ENCODE results near the gene SIGLEC15.
"Not testable (repeated sequence)": the region's sequence is repeated elsewhere in the genome, so short reads cannot be mapped to it uniquely, and the experiment has no call there.

SIGLEC15 gene

GRCh38 chr18:45845410-45845809 lies 19.9 kb downstream of the SIGLEC15 start:
- H3K4me3 ChIP-seq (ENCODE audit: low read depth, low read length): no peak overlapping the region
- TF ChIP-seq CTCF (IDR thresholded peaks at IDR 0.05; ENCODE audit: low read depth, low read length, missing control alignments): no peak
- DNase-seq (ENCODE audit: low read depth): no peak

GRCh38 chr18:45847119-45847518 lies 21.6 kb downstream of the SIGLEC15 start:
- H3K4me3 ChIP-seq (ENCODE audit: low read depth, low read length): no peak overlapping the region
- TF ChIP-seq CTCF (IDR thresholded peaks at IDR 0.05; ENCODE audit: low read depth, low read length, missing control alignments): no peak
- DNase-seq (ENCODE audit: low read depth): no peak

GRCh38 chr18:45848643-45849042 lies 23.2 kb downstream of the SIGLEC15 start:
- not testable (repeated sequence) for DNase-seq (ENCODE audit: low read depth); H3K4me3 ChIP-seq (ENCODE audit: low read depth, low read length)

GRCh38 chr18:45849529-45849928 lies 24.1 kb downstream of the SIGLEC15 start:
- no peak overlapping the region for H3K4me3 ChIP-seq (ENCODE audit: low read depth, low read length)
- TF ChIP-seq CTCF (IDR thresholded peaks at IDR 0.05; ENCODE audit: low read depth, low read length, missing control alignments): no peak
- DNase-seq (ENCODE audit: low read depth): no peak

GRCh38 chr18:45850021-45850420 lies 24.5 kb downstream of the SIGLEC15 start:
- peak; percentile 70 for TF ChIP-seq CTCF (IDR thresholded peaks at IDR 0.05; ENCODE audit: low read depth, low read length, missing control alignments)
- no peak for DNase-seq (ENCODE audit: low read depth)
- H3K4me3 ChIP-seq (ENCODE audit: low read depth, low read length): no peak overlapping the region

GRCh38 chr18:45851161-45851925 lies 25.9 kb downstream of the SIGLEC15 start:
- no peak overlapping the region for H3K4me3 ChIP-seq (ENCODE audit: low read depth, low read length)
- no peak for DNase-seq (ENCODE audit: low read depth)
- TF ChIP-seq CTCF (IDR thresholded peaks at IDR 0.05; ENCODE audit: low read depth, low read length, missing control alignments): no peak

- no peak for TF ChIP-seq CTCF (IDR thresholded peaks at IDR 0.05; ENCODE audit: low read depth, low read length, missing control alignments)
- no peak for DNase-seq (ENCODE audit: low read depth)
- H3K4me3 ChIP-seq (ENCODE audit: low read depth, low read length): no peak overlapping the region
Measured at GRCh38 chr18:45852631-45853030, 27.2 kb downstream of the SIGLEC15 start.
